ENCODE results near the gene RTKN.

RTKN gene

GRCh38 chr2:74378007-74378406 lies 63.7 kb downstream of the RTKN start (continued):
- no peak for TF ChIP-seq POU6F1 (CRISPR knock-in tag; IDR thresholded peaks at IDR 0.05; ENCODE audit: borderline replicate concordance, low read depth)
- no peak for TF ChIP-seq ZC3H10 (CRISPR knock-in tag; IDR thresholded peaks at IDR 0.05)
- TF ChIP-seq CSDC2 (CRISPR knock-in tag; IDR thresholded peaks at IDR 0.05), result no peak
- TF ChIP-seq CREB5 (CRISPR knock-in tag; IDR thresholded peaks at IDR 0.05; ENCODE audit: low read depth), result no peak
- no peak for TF ChIP-seq ZNF8 (CRISPR knock-in tag; IDR thresholded peaks at IDR 0.05)
- TF ChIP-seq ZNF70 (CRISPR knock-in tag; IDR thresholded peaks at IDR 0.05), result no peak
- TF ChIP-seq ZFP30 (CRISPR knock-in tag; IDR thresholded peaks at IDR 0.05), result no peak
- no peak for TF ChIP-seq RARB (CRISPR knock-in tag; IDR thresholded peaks at IDR 0.05)
- no peak for TF ChIP-seq TCF4 (CRISPR knock-in tag; IDR thresholded peaks at IDR 0.05; ENCODE audit: borderline replicate concordance)

GRCh38 chr2:74375838-74376237 lies 65.9 kb downstream of the RTKN start:
- TF ChIP-seq TCF4 (CRISPR knock-in tag; IDR thresholded peaks at IDR 0.05; ENCODE audit: borderline replicate concordance), result no peak
- TF ChIP-seq PPARA (CRISPR knock-in tag; IDR thresholded peaks at IDR 0.05; ENCODE audit: borderline replicate concordance), result no peak
- TF ChIP-seq ZNF565 (CRISPR knock-in tag; conservative IDR thresholded peaks at IDR 0.05; ENCODE audit: low read depth), result no peak
- TF ChIP-seq ESRRG (CRISPR knock-in tag; IDR thresholded peaks at IDR 0.05), result no peak
- TF ChIP-seq SNAI2 (CRISPR knock-in tag; IDR thresholded peaks at IDR 0.05), result no peak
- no peak for TF ChIP-seq TOX (CRISPR knock-in tag; IDR thresholded peaks at IDR 0.05; ENCODE audit: borderline replicate concordance)
- TF ChIP-seq ZNF70 (CRISPR knock-in tag; IDR thresholded peaks at IDR 0.05), result no peak
- TF ChIP-seq, protein P1, sequence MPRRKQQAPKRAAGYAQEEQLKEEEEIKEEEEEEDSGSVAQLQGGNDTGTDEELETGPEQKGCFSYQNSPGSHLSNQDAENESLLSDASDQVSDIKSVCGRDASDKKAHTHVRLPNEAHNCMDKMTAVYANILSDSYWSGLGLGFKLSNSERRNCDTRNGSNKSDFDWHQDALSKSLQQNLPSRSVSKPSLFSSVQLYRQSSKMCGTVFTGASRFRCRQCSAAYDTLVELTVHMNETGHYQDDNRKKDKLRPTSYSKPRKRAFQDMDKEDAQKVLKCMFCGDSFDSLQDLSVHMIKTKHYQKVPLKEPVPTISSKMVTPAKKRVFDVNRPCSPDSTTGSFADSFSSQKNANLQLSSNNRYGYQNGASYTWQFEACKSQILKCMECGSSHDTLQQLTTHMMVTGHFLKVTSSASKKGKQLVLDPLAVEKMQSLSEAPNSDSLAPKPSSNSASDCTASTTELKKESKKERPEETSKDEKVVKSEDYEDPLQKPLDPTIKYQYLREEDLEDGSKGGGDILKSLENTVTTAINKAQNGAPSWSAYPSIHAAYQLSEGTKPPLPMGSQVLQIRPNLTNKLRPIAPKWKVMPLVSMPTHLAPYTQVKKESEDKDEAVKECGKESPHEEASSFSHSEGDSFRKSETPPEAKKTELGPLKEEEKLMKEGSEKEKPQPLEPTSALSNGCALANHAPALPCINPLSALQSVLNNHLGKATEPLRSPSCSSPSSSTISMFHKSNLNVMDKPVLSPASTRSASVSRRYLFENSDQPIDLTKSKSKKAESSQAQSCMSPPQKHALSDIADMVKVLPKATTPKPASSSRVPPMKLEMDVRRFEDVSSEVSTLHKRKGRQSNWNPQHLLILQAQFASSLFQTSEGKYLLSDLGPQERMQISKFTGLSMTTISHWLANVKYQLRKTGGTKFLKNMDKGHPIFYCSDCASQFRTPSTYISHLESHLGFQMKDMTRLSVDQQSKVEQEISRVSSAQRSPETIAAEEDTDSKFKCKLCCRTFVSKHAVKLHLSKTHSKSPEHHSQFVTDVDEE (CRISPR knock-in tag; IDR thresholded peaks at IDR 0.05), result no peak
- TF ChIP-seq CSDC2 (CRISPR knock-in tag; IDR thresholded peaks at IDR 0.05), result no peak
- no peak for TF ChIP-seq CREB5 (CRISPR knock-in tag; IDR thresholded peaks at IDR 0.05; ENCODE audit: low read depth)
- no peak for TF ChIP-seq ZNF8 (CRISPR knock-in tag; IDR thresholded peaks at IDR 0.05)
- no peak for TF ChIP-seq ZFP3 (CRISPR knock-in tag; IDR thresholded peaks at IDR 0.05)
- TF ChIP-seq BACH2 (CRISPR knock-in tag; IDR thresholded peaks at IDR 0.05; ENCODE audit: borderline replicate concordance), result no peak
- TF ChIP-seq GLIS3 (CRISPR knock-in tag; IDR thresholded peaks at IDR 0.05), result no peak
- TF ChIP-seq ZC3H10 (CRISPR knock-in tag; IDR thresholded peaks at IDR 0.05), result no peak
- TF ChIP-seq ZFP30 (CRISPR knock-in tag; IDR thresholded peaks at IDR 0.05), result no peak
- no peak for TF ChIP-seq PATZ1 (CRISPR knock-in tag; IDR thresholded peaks at IDR 0.05; ENCODE audit: borderline replicate concordance)
- ATAC-seq, result no peak
